HG03097 (cell line): ENCODE results near the gene HEATR3.

Source experiments
- ATAC-seq: cut with Tn5 transposase; IDR thresholded peaks from one replicate; pipeline ENCODE4 v1.9.1; 2021; ENCODE audit not compliant: unreplicated experiment, low FRiP score

HEATR3 gene

DNA sequence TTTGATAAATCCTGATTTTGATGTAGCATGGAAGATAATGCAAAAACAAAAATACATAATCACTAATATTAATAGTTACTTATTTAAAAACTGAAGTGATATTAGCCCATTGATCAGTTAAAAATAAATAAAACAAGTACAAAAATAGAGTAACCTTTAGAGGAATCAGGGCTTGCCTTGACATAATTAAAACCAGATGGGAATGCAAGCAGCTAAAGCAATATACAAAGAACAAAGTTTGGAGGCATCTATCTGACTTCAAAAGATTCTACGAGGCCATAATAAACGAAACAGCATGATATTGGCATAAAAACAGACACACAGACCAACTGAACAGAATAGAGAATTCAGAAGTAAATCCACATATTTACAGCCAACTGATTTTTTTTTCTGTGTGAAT is 15.0 kb upstream of the HEATR3 start:
- no peak for ATAC-seq

DNA sequence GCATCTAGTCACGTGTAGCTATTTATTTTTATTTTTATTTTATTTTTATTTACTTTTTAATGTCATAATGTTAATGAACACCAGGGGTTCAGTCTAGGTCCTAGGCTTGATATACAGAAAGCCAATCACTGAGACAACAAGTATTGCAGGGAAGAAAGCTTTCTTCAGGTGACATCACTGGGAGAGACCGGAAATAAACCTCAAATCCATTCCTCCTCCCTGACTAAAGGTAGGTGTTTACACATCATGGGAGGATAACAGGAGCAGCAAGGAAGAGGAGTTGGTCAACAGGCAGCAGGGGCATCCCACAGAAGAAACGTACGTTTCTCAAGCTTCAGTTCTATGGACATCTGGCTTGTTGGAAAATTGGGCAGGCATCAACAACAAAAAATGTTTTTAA is 9.5 kb upstream of the HEATR3 start:
- ATAC-seq, result no peak

DNA sequence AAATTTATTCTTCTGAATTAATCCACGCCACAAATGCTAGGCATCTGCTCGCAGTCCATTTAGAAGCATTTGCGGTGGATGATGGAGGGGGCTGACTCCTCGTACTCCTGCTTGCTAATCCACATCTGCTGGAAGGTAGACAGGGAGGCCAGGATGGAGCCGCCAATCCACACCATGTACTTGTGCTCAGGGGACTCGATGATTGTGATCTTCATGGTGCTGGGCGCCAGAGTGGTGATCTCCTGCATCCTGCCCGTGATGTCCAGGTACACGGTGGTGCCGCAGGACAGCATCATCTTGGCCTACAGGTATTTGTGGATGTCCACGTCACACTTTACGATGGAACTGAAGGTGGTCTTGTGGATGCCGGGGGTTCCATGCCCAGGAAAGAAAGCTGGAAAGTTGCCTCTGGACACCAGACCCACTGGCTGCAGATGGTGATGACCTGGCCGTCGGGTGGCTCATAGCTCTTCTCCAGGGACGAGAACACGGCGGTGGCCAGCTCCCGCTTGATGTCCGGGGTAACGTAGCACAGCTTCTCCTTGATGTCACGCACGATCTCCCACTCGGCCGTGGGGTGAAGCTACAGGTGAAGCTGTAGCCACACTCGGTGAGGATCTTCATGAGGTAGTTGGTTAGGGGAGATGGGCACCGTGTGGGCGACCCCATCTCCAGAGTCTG is 7.5 kb upstream of the HEATR3 start:
- no peak for ATAC-seq

DNA sequence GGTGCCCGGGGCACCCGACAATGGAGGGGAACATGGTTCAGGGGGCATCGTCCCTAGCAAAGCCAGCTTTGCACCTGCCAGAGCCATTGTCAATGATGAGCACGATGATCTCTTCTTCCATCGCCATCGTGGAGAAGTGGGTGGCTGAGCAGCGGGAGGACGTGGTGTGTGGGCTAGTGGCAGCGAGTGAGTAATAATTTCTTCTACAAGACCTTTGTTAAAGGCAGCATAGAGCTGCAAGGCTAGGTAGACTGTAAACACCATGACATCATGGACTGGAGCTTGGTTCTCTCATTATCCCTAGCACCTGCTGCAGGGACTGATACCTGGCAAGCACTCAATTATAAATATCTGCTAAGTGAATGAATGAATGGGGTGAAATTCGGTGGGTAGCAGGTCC is 6.7 kb upstream of the HEATR3 start:
- ATAC-seq, result no peak

DNA sequence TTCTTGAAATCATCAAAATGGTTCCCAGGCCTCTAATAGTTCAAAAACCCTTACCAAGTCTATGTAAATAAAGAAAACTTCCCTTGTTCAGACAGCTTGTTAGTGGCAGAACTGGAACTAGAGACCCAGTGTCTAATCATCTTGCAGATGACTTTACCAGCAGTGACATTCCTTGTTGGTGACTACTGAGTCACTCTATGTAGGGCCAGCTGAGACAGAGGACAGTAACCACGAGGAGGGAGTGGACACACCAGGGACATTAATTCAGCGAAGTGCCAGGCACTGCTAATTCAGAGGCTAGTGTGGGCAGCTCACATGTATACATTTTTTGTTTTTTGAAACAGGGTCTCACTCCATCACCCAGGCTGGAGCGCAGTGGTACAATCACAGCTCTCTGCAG is 6.1 kb upstream of the HEATR3 start:
- ATAC-seq, result no peak

DNA sequence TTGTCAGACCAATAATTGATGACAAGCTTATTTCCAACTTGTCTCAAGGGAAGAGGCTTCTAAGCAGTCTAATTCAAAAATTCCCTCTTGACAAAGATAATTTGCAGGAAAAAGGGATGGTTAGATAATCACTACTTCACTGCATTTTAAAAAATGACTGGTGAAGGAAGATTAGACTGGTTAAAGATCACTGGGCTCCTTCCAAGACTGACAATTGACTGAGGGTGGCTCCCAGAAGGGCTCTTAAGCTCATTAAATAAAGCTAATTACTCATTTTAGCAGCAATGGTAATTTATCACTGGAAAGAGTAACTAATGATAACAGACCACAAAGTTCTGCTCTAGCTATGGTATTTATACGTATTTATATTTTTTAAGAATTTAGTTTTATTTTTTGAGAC is 4.4 kb upstream of the HEATR3 start:
- ATAC-seq, result no peak

DNA sequence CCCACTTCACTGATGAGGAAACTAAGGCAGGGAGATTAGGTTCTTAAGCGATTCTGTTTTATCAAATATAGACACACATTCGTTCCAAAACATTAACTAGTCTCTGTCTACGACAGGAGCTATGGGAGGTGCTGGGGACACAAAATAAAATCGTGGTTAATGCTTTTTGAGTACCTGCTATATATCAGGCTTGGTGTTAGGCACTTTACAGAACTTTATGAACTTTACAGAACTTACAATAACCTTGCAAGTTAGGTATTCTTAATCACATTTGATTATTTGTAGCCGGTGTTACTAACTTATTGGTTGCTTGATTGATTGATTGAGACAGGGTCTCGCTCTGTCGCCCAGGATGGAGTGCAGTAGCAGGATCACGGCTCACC is 538 bp upstream of the HEATR3 start:
- ATAC-seq, result no peak

DNA sequence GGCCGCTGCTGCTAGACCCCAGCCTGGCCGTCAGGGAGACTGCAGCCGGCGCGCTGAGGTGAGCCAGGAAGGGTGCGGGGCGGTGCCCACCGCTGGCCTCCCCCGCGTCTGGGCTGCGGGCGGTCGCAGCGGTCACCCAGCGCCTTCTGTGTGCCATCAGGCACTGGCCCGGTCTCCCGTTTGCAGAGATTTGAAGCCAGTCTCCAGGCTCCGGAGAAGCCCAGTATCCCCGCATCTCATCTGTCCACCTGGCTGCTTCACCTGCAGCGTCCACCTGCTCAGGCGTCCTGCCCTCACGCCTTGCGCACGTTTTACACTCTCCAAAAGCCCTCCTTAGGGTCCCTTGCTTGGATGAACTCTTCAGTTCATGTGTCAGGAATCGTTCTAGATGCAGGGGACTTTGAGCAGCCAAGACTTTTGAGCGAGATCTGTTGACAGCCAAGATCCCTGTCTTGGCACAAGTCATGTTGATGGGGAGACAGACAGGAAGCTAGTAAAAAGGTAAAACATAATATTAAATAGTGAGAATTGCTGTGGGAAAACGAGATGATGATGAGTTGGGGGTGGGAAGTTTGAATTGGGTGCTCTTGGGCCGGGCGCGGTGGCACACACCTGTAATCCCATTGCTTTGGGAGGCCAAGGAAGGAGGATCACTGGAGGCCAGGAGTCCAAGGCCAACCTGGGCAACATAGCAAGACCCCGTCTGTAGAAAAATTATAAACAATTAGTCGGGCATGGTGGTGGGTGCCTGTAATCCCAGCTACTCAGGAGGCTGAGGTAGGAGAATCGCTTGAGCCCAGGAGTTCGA is 916 bp downstream of the HEATR3 start:
- no peak for ATAC-seq

DNA sequence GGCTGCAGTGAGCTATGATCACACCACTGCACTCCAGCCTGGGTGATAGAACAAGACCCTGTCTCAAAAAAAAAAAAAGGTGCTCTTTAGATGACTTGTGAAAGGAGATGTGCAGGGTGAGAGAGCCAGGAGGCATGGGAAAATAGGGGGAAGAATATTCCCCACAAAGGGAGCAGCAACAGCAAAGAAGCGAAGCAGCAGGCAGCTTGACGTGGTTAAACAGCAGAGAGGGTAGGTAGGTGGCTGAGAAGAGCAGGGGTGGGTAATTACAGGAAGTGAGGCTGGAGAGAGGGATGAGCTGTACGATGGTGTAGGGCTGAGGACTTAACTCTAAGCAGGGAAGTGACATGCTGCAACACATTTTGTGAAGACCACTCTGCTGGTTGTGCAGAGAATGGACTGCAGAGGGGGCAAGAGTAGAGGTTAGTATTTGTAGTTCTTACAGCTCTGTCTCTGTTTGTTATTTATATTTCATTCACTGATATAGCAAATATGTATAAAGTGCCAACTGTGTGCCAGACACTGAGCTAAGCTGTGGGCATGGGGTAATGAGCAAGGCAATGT is 1.6 kb downstream of the HEATR3 start:
- ATAC-seq, result no peak

DNA sequence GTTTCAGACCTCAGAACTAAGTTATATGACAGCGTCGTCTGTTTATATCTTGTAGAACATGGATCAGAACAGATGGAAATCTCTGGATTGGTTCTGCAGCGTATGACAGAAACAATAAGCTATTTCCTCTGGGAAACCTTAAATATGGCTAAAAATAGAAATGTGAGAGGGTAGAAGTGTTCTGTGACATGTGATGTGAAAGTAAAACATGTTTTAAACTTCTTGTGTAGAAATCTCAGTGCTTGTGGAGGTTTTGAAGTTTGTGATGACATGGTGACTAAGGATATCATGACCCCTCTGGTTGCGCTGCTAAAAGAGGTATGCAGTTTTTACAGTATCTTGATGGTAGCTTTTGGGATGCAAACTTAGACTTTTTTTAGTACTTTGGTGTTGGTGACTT is 2.8 kb downstream of the HEATR3 start:
- ATAC-seq, result no peak

DNA sequence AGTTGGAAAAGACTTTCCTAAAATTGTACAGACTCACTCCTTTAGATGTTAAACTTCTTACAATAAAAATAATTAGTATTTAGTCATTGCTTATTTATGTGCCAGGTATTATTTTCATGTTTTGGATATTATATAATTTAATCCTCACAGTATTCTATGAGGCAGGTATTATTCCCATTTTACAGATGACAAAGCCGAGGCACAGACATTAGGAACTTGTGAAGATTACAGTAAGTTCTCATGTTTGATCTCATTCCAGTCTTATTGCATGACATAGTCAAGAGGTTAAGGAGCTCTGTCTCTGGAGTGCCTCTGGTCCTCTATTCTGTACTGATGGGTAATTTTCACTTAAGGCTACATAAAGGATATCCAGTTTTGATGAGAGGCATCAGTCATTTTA is 3.3 kb downstream of the HEATR3 start:
- no peak for ATAC-seq

DNA sequence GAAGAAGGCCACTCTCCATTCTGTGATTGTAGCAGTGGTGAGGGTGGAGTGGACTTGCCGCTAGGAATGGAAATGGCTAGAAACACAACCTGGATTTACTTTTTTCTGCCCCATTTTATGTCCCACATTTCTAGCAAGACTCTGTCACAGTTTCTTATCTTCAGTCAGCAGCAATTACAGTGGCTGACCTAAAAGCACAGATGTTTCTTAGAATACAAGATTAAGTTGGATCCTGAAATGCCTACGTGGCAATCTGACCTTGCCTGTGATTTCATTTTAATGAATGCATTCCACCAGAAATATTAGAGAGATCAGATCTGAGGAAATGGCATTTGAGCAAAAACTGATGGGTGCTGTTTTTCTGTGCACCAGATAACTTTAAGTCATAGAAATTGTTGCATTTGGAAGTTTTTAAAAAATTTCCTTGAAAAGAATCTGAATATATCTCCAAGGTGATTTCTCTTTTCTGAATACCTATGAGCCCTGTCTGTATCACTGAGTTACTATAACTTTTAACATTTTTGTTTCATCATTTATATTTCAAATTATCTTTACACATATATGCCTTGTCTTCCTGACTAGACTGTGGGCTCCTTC is 5.4 kb downstream of the HEATR3 start:
- ATAC-seq, result no peak

DNA sequence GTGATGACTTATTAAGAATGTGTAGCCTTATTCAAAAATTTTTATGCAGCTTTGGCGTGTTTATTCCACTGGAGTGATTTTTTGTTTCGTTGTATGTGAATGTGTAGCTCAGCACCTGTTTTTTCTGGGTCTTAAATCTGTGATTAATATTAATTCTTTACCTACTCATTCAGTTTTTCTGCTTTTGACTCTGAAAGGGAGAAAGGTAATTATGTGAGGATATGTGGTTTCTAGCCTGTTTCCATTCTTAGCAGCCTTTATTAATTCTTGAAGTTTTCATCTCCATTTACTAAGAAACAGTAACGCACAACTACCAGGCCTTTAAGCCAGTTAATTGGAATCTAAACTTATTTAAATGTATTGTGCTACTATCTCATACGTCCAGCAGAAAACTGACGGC is 7.0 kb downstream of the HEATR3 start:
- no peak for ATAC-seq

DNA sequence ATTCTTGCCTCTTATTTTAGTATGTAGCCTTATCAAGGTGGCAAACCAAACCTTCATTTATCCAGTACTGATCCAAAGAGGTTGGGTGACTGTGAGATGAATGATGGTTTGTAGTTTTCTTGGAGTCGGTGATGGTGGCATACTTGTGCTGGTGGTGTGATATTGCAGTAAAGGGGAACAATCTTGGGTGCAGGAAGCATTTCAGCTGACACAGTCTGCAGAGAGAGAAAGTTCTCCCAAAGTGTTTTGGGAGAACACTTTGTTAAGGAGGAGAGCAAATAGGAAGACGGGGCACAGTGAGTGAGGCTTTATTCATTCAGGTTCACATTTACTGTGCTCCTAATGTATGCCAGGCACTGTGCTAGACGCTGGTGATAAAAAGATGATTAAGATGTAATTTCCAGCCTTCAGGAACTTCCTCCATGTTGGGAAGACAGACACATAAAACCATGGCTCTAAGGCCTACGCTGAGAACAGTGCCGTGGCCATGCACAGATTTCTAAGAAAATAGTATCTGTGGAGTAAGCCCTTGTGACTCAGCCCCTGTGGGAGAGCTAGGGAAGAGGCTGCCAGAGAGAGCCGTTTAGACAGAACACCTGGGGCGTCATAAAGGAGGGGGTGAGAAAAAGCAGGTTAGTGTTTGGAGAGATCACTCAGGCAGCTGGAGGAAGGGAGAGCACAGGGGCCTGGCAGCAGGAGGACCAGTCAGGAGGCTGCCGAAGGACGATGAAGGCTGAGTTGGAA is 13.8 kb downstream of the HEATR3 start:
- ATAC-seq, result no peak

DNA sequence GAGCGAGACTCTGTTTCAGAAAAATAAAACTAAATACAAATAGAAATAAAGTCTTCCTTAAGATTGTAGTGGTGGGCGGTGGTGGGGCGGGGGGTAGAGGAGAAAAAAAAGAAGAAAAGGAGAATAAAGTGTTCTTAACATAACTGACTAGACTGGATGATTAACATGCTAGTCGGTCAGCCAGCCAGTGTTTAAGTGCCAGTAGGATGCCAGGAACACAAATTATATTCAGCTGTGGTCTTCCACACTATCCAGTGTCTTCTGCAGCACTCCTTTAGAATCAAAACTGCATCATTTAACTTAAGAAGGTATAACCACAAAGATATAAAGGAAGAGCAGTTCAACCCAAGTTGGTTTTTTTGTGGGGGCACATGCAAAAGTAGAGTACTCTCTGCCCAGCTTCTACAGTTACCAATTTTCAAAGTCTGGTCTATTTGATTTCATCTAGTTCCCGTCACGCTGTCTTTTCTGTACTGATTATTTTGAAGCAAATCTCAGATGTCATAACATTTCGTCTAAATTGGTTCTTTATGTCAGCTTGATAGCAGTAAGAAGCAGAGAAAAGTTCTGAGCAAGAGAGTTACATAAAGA is 15.8 kb downstream of the HEATR3 start:
- ATAC-seq, result no peak

DNA sequence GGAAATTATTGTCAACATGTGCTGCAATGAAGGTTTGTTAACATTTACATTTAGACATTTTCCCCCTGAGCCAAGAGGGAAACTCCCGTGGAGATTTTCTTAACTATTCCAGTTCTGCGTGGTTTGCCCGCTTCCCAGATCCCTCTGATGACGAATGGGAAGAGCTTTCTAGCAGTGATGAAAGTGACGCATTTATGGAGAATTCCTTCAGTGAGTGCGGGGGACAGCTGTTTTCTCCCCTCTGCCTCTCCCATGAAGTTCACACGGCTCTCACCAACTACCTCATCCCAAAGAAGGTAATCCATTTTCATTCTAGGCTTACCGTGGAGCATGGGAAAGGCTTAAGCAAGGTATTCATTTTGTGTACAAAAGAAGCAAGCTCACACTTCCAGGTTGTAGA is 18.2 kb downstream of the HEATR3 start:
- no peak for ATAC-seq

DNA sequence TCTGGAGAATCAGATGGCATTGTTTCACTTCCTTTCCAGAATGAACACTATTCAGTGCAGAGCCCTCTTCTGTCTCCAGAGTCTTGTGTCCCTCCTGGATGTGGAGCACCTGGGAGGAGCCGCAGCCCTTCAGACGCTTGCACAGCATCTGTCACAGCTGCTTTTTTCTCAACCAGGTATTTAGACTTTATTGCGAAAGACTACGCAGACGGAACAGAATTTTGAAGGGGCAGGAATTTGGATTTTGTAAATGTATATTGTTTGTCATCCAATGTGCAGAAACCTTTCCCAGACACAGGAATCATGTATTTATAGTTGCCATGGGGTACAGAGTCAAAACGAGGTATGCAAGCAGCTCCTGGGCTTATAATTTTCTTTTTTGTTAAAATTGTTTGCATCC is 20.4 kb downstream of the HEATR3 start:
- no peak for ATAC-seq

DNA sequence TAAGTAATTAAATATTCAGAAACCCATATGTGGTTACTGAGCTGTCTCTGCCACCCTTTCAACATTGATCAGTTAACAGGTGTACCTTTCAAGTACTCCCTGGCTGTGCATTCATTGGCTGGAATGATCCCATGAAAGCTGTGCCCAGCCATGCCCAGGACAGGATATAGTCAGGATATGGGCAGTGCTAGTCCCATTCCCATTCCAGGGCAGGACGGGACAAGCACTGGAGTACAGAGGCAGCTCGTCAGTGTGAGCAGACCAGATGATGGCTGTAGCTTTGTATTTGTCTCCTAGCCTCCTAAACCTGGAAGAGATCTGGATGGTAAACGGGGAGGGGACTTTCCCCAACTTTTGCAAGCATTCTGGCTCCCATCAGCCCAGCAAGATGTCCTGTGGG is 22.5 kb downstream of the HEATR3 start:
- ATAC-seq, result no peak

DNA sequence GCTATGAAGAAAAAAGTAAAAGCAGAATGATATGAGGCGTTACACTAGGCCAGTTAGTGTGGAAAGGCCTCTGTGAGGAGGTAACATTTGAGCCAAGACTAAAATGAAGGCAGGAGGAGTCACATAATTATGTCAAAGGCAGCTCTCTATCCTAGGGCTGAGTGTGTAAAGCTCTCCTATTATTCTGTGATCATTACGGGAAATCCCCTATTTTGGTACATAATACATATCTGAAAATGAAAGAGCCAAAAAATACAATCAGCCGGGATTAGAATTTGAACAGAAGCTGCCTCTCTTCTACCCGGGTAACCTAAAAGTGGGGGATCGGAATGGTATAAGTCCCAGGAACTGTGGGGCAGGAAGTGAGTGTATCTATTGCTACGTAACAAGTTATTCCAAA is 27.1 kb downstream of the HEATR3 start:
- no peak for ATAC-seq

DNA sequence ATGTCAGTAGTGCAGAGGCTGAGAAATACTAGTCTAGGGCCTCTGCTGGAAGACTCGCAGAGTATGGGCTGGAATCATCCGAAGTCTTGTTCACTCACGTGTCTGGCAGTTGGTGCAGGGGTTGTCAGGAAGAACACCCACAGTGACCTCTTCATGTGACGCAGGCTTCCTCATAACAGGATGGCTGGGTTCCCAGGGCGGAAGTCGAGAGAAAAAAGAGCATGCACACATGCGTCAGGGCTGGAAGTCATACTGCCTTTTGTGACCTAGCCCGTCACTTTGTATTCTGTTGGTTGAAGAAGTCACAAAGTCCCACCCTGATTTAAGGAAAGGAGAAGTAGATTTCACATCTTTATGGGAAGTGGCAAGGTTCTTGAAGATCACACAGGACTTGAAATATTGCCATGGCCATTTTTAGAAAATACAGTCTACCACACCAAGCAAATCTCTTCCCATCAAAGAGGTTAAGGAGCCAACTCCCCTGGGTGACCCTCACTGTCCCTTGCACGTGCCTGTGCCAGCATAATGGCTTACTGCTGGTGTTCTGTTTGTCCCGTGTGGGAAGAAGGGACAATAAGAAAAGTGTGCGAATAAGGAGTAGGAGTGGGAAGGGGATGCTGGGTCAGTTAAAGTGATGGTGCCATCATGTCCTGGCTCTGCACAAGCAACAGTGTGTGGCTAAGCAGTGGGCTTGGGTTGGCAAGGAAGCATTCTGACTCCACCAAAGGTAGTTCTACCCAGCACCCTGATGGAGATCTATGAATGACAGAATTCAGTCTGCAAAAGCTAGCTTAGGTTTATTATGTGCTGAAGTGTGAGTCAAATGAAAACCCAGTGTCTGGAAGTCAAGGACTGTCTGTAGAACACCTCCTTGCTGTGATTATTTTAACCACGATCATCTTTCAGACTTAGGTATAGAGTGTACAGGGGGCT is 28.1 kb downstream of the HEATR3 start:
- no peak for ATAC-seq
